Omental fat pad (tissue), 4 donors: ENCODE measurements around the gene FKBP5. TPM values are rescaled to one million over a fixed set of nuclear protein-coding genes. Genes with fewer than 3 reads are reported as not detected.
"Not testable (repeated sequence)": the region's sequence is repeated elsewhere in the genome, so short reads cannot be mapped to it uniquely, and the experiment has no call there.

ENCODE experiments used
- ATAC-seq: fragments of 150-250 bp; one replicate; pipeline ENCODE4 v1.9.1; 2016; ENCODE audit warnings: mild to moderate bottlenecking, moderate library complexity; ENCODE audit not compliant: low FRiP score
- DNase-seq: peaks from one replicate; pipeline ENCODE4 v3.0.0-alpha.2; 2019; ENCODE audit warnings: low spot score
- CTCF ChIP-seq, 3 donors: fragments of 450-650 bp; IDR thresholded peaks; one replicate each; pipeline ENCODE4 v1.5.1; 2016 to 2017; ENCODE audit warnings: antibody characterized with exemption in 3 of 3, mild to moderate bottlenecking in 3 of 3, moderate library complexity in 2 of 3
- total RNA-seq, 4 donors: library from RNA; depleted of rRNA; stranded (reverse); fragments of >200 nt; gene quantifications; one replicate each; pipeline ENCODE4 v1.1.0, GENCODE V29; 2016

The FKBP5 gene
- total RNA-seq, 4 donors from 2014 or later, result 257 to 722 (median 366) TPM

- TF ChIP-seq CTCF (IDR thresholded peaks at IDR 0.05), result no peak
- no peak for ATAC-seq
- DNase-seq, result no peak
Observed at GRCh38 chr6:35543459-35544193, 145.1 kb downstream of the FKBP5 start.

- no peak for DNase-seq
- TF ChIP-seq CTCF (IDR thresholded peaks at IDR 0.05), result no peak
- no peak for ATAC-seq
Observed at GRCh38 chr6:35541836-35542235, 146.9 kb downstream of the FKBP5 start.

- DNase-seq (no peak), ATAC-seq (no peak)
- TF ChIP-seq CTCF (IDR thresholded peaks at IDR 0.05), result no peak
Observed at GRCh38 chr6:35539223-35539622, 149.5 kb downstream of the FKBP5 start.

GRCh38 chr6:35535847-35536246 lies 152.9 kb downstream of the FKBP5 start:
- DNase-seq, ATAC-seq: not testable (repeated sequence)

GRCh38 chr6:35534407-35535170 lies 154.1 kb downstream of the FKBP5 start:
- TF ChIP-seq CTCF (IDR thresholded peaks at IDR 0.05), result no peak
- no peak for ATAC-seq
- no peak for DNase-seq

GRCh38 chr6:35533981-35534380 lies 154.7 kb downstream of the FKBP5 start:
- no peak for ATAC-seq
- DNase-seq, result no peak
- TF ChIP-seq CTCF (IDR thresholded peaks at IDR 0.05), result no peak

- no peak for TF ChIP-seq CTCF (IDR thresholded peaks at IDR 0.05)
- no peak for ATAC-seq
- no peak for DNase-seq
Observed at GRCh38 chr6:35532126-35532525, 156.6 kb downstream of the FKBP5 start.
